ENCODE results near the gene PPFIA2.

GRCh38 chr12:81211306-81211705 is 547.8 kb downstream of the PPFIA2 start:
- TF ChIP-seq CTCF (IDR thresholded peaks at IDR 0.05) (no peak), POLR2A (IDR thresholded peaks at IDR 0.05) (no peak)
